ENCODE data around the gene EPN3. TPM values are rescaled to one million over a fixed set of nuclear protein-coding genes. Genes with fewer than 3 reads are reported as not detected.
A peak's percentile ranks its signal among the peaks of the same experiment; 100 is the strongest.

The EPN3 gene
- total and polyA plus RNA-seq, 8 donors = 6.4 to 117 (median 45.1) TPM

DNA sequence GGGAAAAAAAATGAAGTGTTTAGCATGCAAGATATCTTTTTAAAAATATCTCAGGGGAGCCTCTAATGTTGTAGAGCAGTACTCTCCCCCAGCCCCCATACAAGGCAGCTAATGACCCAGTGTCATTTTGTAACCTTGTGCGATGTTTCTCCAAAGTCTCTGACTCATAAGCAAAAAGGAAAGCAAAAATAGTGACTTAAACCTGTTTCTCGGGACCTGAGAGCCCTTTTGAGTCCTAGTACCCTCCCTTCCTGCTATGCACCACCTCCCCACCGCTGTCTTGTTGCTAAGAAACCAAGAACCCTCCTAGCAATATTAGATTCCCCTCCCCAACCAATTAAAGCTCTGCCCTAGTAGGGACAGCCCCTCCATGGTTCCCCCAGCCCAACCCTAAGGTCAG lies 21.5 kb upstream of the EPN3 start:
- Histone ChIP-seq H3K36me3 (no peaks in the 10 kb centered on the region), H3K27ac (peak overlapping the region; percentile 19 to 66 (median 52)), H3K4me3 (no peak overlapping the region), H3K27me3 (no peaks in the 10 kb centered on the region), H3K4me1 (peaks cover 11 to 39% (median 21%) of the 10 kb centered on the region in 4 donors), H3K9me3 (no peaks in the 10 kb centered on the region)
- 30 to 58% (median 46%) methylated on average over 3 of the region's 3 CpGs for WGBS, 5 donors
- TF ChIP-seq EP300 (IDR thresholded peaks at IDR 0.05) = no peak
- no peak for TF ChIP-seq POLR2A (IDR thresholded peaks at IDR 0.05)
- no peak for TF ChIP-seq POLR2AphosphoS5 (IDR thresholded peaks at IDR 0.05)
- no peak for TF ChIP-seq CTCF (IDR thresholded peaks at IDR 0.05)
- DNase-seq = peak in 1 of 2 donors; percentile 73
- intact Hi-C loops (cut with DNase I; ENCODE audit: low total_unique reads) = no loop called here

DNA sequence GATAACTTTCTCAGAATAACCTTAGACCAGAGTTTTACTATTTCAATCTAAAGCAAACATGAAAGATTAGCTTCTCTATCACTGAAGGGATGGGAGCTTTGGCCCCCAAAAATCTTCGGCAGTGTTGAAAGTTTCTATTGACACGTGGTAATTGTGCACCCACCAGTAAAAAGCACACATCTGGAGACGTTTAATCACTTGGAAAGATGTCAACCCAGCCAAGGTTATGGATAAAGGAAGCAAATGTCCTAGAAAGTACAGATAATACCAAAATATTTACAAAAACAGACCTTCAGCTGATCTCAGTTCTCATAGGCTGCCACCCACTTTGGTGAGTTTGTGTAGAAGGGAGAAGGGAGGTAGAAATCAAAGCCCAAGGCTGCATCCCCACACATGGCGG lies 19.0 kb upstream of the EPN3 start:
- Histone ChIP-seq H3K4me3 (no peak overlapping the region), H3K27ac (peak overlapping the region in 1 of 5 donors; percentile 24), H3K36me3 (no peaks in the 10 kb centered on the region), H3K9me3 (no peaks in the 10 kb centered on the region), H3K4me1 (peaks cover 5 to 32% (median 14%) of the 10 kb centered on the region in 4 donors), H3K27me3 (no peaks in the 10 kb centered on the region)
- no peak for DNase-seq
- intact Hi-C loops (cut with DNase I; ENCODE audit: low total_unique reads) = no loop called here
- no peak for TF ChIP-seq EP300 (IDR thresholded peaks at IDR 0.05)
- no peak for TF ChIP-seq CTCF (IDR thresholded peaks at IDR 0.05)
- no peak for TF ChIP-seq POLR2A (IDR thresholded peaks at IDR 0.05)
- TF ChIP-seq POLR2AphosphoS5 (IDR thresholded peaks at IDR 0.05) = no peak
- WGBS, 5 donors = 36 to 64% (median 50%) methylated on average over 4 of the region's 4 CpGs

DNA sequence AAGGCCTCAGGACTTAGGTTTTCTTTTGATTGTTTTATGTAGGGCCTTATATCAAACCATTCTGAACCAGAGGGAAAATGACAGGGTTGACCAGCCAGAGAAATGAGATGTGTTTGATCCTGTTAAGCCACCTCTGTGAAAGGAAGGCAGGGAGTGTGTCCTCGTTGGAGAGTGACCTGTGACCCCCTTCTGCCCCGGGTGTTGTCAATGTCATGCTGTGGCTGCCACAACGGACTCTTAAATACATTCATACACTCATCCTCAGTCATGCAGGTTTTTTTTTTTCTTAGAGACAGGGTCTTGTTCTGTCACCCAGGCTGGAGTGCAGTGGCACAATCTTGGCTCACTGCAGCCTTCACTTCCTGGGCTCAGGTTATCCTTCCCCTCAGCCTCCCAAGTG lies 18.1 kb upstream of the EPN3 start:
- Histone ChIP-seq H3K27me3 (no peaks in the 10 kb centered on the region), H3K36me3 (no peaks in the 10 kb centered on the region), H3K4me3 (no peak overlapping the region), H3K9me3 (no peaks in the 10 kb centered on the region), H3K27ac (no peak overlapping the region), H3K4me1 (peaks cover 0 to 29% (median 10%) of the 10 kb centered on the region in 4 donors)
- WGBS, 5 donors = 63 to 77% (median 67%) methylated on average over 3 of the region's 3 CpGs
- DNase-seq = no peak
- no peak for TF ChIP-seq POLR2A (IDR thresholded peaks at IDR 0.05)
- TF ChIP-seq POLR2AphosphoS5 (IDR thresholded peaks at IDR 0.05) = no peak
- no peak for TF ChIP-seq CTCF (IDR thresholded peaks at IDR 0.05)
- no peak for TF ChIP-seq EP300 (IDR thresholded peaks at IDR 0.05)
- intact Hi-C loops (cut with DNase I; ENCODE audit: low total_unique reads) = no loop called here

DNA sequence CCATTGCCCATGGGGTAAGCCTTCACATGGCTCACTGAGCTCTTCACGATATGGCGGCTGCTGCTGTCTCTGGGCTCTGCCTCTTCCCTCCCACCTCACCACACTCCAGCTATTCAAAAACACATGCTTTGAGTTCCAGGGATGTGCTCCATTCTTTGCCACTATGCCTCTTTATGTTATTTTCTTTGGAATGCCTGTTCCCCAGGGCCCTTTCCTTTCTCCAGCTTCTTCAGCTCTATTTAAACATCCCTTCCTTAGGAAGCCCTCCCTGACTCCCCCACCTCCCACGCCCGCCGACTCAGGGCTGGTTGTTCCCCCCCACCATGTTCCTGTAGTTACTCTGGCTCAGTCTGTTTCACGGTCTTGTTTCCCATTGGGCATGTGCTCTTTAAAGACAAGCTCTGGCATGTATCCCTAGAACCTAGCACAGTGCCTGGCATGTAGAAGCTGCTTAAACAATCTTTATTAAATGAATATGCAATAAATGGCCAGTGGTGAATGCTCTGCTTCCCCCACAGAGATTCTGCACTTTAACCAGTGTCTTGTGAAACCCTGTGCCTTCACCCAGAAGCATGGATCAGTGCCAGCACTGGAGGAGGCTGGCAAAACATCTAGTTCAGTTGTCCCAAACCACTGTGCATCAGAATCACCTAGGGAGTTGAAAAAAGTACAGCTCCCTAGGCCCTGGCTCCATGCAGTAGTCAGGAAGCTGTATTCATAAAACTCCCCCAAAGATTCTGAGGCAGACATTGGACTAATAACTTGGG lies 17.4 kb upstream of the EPN3 start:
- Histone ChIP-seq H3K27me3 (no peaks in the 10 kb centered on the region), H3K27ac (no peak overlapping the region), H3K4me3 (no peak overlapping the region), H3K9me3 (no peaks in the 10 kb centered on the region), H3K36me3 (no peaks in the 10 kb centered on the region), H3K4me1 (peaks cover 0 to 29% (median 9%) of the 10 kb centered on the region in 4 donors)
- intact Hi-C loops (cut with DNase I; ENCODE audit: low total_unique reads) = no loop called here
- WGBS, 5 donors = 75 to 90% (median 85%) methylated on average over 6 of the region's 6 CpGs
- no peak for TF ChIP-seq EP300 (IDR thresholded peaks at IDR 0.05)
- TF ChIP-seq CTCF (IDR thresholded peaks at IDR 0.05) = no peak
- no peak for TF ChIP-seq POLR2A (IDR thresholded peaks at IDR 0.05)
- TF ChIP-seq POLR2AphosphoS5 (IDR thresholded peaks at IDR 0.05) = no peak
- no peak for DNase-seq
